Measurements from ENCODE around the gene TBC1D22B.

TBC1D22B gene

GRCh38 chr6:37275350-37275749 lies 17.8 kb downstream of the TBC1D22B start:
- H3K27me3 ChIP-seq (ENCODE audit: insufficient read depth, low read length), result no peaks in the 10 kb centered on the region
- H3K9ac ChIP-seq (ENCODE audit: low read depth, low read length), result no peak overlapping the region
- peaks cover 16% of the 10 kb centered on the region for H3K36me3 ChIP-seq (ENCODE audit: insufficient read depth, low read depth, low read length)
- no peaks in the 10 kb centered on the region for H3K4me1 ChIP-seq (ENCODE audit: insufficient read depth, low read length)
- no peaks in the 10 kb centered on the region for H3K9me3 ChIP-seq (ENCODE audit: insufficient read depth, low read depth, low read length)
- H3K27ac ChIP-seq (ENCODE audit: low read length), result no peak overlapping the region
- no peak overlapping the region for H3K4me3 ChIP-seq (ENCODE audit: low read length)

DNA sequence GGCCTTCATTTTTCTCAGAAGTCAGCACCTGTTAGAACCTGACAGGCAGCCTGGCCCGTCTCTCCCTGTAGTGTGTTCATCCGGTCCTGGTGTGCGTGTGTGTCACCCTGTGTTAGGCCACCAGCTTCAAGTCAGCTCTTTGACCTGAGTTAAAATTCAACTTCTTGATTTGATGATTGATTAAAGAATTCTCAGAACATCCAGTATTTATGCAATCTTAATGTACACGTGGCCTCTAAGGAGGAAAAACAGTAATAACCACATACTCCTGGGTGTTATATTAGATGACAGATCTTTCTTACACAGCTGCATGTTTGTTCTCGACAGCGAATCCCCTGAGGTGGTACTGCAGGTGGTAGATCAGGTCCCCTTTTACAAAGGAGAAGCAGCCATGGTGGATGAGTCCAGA lies 19.4 kb downstream of the TBC1D22B start:
- no peaks in the 10 kb centered on the region for H3K9me3 ChIP-seq (ENCODE audit: insufficient read depth, low read depth, low read length)
- no peaks in the 10 kb centered on the region for H3K4me1 ChIP-seq (ENCODE audit: insufficient read depth, low read length)
- no peak overlapping the region for H3K9ac ChIP-seq (ENCODE audit: low read depth, low read length)
- H3K4me3 ChIP-seq (ENCODE audit: low read length), result no peak overlapping the region
- no peak overlapping the region for H3K27ac ChIP-seq (ENCODE audit: low read length)
- H3K36me3 ChIP-seq (ENCODE audit: insufficient read depth, low read depth, low read length), result peaks cover 23% of the 10 kb centered on the region
- H3K27me3 ChIP-seq (ENCODE audit: insufficient read depth, low read length), result no peaks in the 10 kb centered on the region

- H3K9me3 ChIP-seq (ENCODE audit: insufficient read depth, low read depth, low read length), result no peaks in the 10 kb centered on the region
- H3K9ac ChIP-seq (ENCODE audit: low read depth, low read length), result no peak overlapping the region
- no peak overlapping the region for H3K27ac ChIP-seq (ENCODE audit: low read length)
- H3K36me3 ChIP-seq (ENCODE audit: insufficient read depth, low read depth, low read length), result peaks cover 47% of the 10 kb centered on the region
- no peak overlapping the region for H3K4me3 ChIP-seq (ENCODE audit: low read length)
- H3K4me1 ChIP-seq (ENCODE audit: insufficient read depth, low read length), result no peaks in the 10 kb centered on the region
- no peaks in the 10 kb centered on the region for H3K27me3 ChIP-seq (ENCODE audit: insufficient read depth, low read length)
Measured at GRCh38 chr6:37279366-37280134, 22.0 kb downstream of the TBC1D22B start.

DNA sequence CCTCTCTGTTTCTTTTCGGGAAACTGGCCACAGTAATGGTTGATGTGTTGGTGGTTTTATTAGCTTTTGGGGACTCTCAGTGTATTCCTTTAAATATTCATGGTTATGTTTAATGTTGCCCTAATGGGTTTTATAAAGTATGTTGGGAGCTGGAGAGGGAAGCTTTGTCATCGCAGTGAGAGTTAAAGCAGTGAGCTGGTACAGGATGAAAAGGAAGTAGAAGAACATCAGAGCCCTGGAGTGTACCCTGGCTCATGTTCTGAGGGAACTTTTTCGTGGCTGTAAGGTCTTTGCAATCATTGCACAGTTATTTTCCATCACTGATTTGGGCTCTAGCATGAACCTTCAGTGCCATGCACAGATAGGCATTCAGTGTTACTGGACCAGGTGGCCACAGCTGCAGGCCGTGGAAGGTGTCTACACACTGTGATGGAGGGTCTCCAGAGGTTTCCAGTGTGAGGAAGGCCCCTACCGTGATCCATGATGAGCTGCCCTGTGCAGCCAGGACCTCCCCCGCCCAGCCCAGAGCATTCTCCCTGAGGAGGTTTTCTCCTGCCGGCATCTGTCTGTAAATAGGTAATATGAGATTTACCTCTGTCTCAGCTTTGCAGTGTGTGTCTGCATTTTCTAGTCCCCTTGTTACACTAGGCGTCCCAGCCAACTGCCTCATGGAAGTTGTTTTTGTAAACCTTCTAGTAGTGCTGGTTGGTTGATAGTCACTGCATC lies 22.8 kb downstream of the TBC1D22B start:
- Histone ChIP-seq H3K27me3 (ENCODE audit: insufficient read depth, low read length) (no peaks in the 10 kb centered on the region), H3K9me3 (ENCODE audit: insufficient read depth, low read depth, low read length) (no peaks in the 10 kb centered on the region), H3K4me3 (ENCODE audit: low read length) (no peak overlapping the region), H3K9ac (ENCODE audit: low read depth, low read length) (no peak overlapping the region), H3K36me3 (ENCODE audit: insufficient read depth, low read depth, low read length) (peaks cover 53% of the 10 kb centered on the region), H3K27ac (ENCODE audit: low read length) (no peak overlapping the region), H3K4me1 (ENCODE audit: insufficient read depth, low read length) (no peaks in the 10 kb centered on the region)

DNA sequence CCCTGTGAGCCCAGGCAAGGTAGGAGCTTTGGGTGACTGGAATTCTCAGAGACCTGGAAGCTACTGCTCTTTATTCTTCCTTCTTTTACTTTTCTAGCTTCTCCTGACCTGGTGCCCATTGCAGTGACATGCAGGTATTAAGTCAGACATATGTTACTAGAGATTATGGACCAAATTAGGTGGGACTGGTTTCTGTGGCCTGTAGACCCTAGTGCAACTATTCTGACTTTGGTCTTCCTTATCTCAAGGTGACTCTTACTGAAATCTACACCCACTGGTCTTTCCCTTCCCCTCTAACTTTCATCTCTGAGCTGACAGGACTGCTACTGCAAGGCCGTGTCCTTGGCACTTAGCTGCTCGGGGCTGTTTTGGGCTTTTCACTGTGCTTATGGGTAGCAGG lies 24.8 kb downstream of the TBC1D22B start:
- Histone ChIP-seq H3K36me3 (ENCODE audit: insufficient read depth, low read depth, low read length) (peaks cover 65% of the 10 kb centered on the region), H3K9ac (ENCODE audit: low read depth, low read length) (no peak overlapping the region), H3K27ac (ENCODE audit: low read length) (no peak overlapping the region)

GRCh38 chr6:37283268-37283667 lies 25.7 kb downstream of the TBC1D22B start:
- no peaks in the 10 kb centered on the region for H3K27me3 ChIP-seq (ENCODE audit: insufficient read depth, low read length)
- H3K9ac ChIP-seq (ENCODE audit: low read depth, low read length), result no peak overlapping the region
- H3K9me3 ChIP-seq (ENCODE audit: insufficient read depth, low read depth, low read length), result no peaks in the 10 kb centered on the region
- H3K27ac ChIP-seq (ENCODE audit: low read length), result no peak overlapping the region
- H3K36me3 ChIP-seq (ENCODE audit: insufficient read depth, low read depth, low read length), result peaks cover 72% of the 10 kb centered on the region
- no peak overlapping the region for H3K4me3 ChIP-seq (ENCODE audit: low read length)
- no peaks in the 10 kb centered on the region for H3K4me1 ChIP-seq (ENCODE audit: insufficient read depth, low read length)

More for the DNA sequence above, 24.8 kb downstream of the TBC1D22B start:
- Histone ChIP-seq H3K9me3 (ENCODE audit: insufficient read depth, low read depth, low read length) (no peaks in the 10 kb centered on the region), H3K4me1 (ENCODE audit: insufficient read depth, low read length) (no peaks in the 10 kb centered on the region), H3K4me3 (ENCODE audit: low read length) (no peak overlapping the region), H3K27me3 (ENCODE audit: insufficient read depth, low read length) (no peaks in the 10 kb centered on the region)

GRCh38 chr6:37283671-37284151 lies 26.1 kb downstream of the TBC1D22B start:
- H3K9ac ChIP-seq (ENCODE audit: low read depth, low read length), result no peak overlapping the region
- H3K36me3 ChIP-seq (ENCODE audit: insufficient read depth, low read depth, low read length), result peaks cover 72% of the 10 kb centered on the region

GRCh38 chr6:37284781-37285180 lies 27.2 kb downstream of the TBC1D22B start:
- no peak overlapping the region for H3K9ac ChIP-seq (ENCODE audit: low read depth, low read length)
- H3K9me3 ChIP-seq (ENCODE audit: insufficient read depth, low read depth, low read length), result no peaks in the 10 kb centered on the region
- H3K4me3 ChIP-seq (ENCODE audit: low read length), result no peak overlapping the region
- H3K4me1 ChIP-seq (ENCODE audit: insufficient read depth, low read length), result no peaks in the 10 kb centered on the region
- no peaks in the 10 kb centered on the region for H3K27me3 ChIP-seq (ENCODE audit: insufficient read depth, low read length)
- H3K36me3 ChIP-seq (ENCODE audit: insufficient read depth, low read depth, low read length), result peaks cover 74% of the 10 kb centered on the region
- no peak overlapping the region for H3K27ac ChIP-seq (ENCODE audit: low read length)

More at GRCh38 chr6:37283671-37284151, 26.1 kb downstream of the TBC1D22B start:
- Histone ChIP-seq H3K27ac (ENCODE audit: low read length) (no peak overlapping the region), H3K27me3 (ENCODE audit: insufficient read depth, low read length) (no peaks in the 10 kb centered on the region), H3K4me3 (ENCODE audit: low read length) (no peak overlapping the region), H3K9me3 (ENCODE audit: insufficient read depth, low read depth, low read length) (no peaks in the 10 kb centered on the region), H3K4me1 (ENCODE audit: insufficient read depth, low read length) (no peaks in the 10 kb centered on the region)

GRCh38 chr6:37285861-37286311 lies 28.3 kb downstream of the TBC1D22B start:
- Histone ChIP-seq H3K9ac (ENCODE audit: low read depth, low read length) (no peak overlapping the region), H3K4me1 (ENCODE audit: insufficient read depth, low read length) (no peaks in the 10 kb centered on the region), H3K27me3 (ENCODE audit: insufficient read depth, low read length) (no peaks in the 10 kb centered on the region), H3K36me3 (ENCODE audit: insufficient read depth, low read depth, low read length) (peaks cover 73% of the 10 kb centered on the region), H3K9me3 (ENCODE audit: insufficient read depth, low read depth, low read length) (no peaks in the 10 kb centered on the region), H3K4me3 (ENCODE audit: low read length) (no peak overlapping the region), H3K27ac (ENCODE audit: low read length) (no peak overlapping the region)

- no peak overlapping the region for H3K9ac ChIP-seq (ENCODE audit: low read depth, low read length)
- H3K27ac ChIP-seq (ENCODE audit: low read length), result no peak overlapping the region
- H3K9me3 ChIP-seq (ENCODE audit: insufficient read depth, low read depth, low read length), result no peaks in the 10 kb centered on the region
- H3K4me3 ChIP-seq (ENCODE audit: low read length), result no peak overlapping the region
- H3K27me3 ChIP-seq (ENCODE audit: insufficient read depth, low read length), result no peaks in the 10 kb centered on the region
- no peaks in the 10 kb centered on the region for H3K4me1 ChIP-seq (ENCODE audit: insufficient read depth, low read length)
- H3K36me3 ChIP-seq (ENCODE audit: insufficient read depth, low read depth, low read length), result peaks cover 78% of the 10 kb centered on the region
Measured at GRCh38 chr6:37287519-37288157, 30.1 kb downstream of the TBC1D22B start.

DNA sequence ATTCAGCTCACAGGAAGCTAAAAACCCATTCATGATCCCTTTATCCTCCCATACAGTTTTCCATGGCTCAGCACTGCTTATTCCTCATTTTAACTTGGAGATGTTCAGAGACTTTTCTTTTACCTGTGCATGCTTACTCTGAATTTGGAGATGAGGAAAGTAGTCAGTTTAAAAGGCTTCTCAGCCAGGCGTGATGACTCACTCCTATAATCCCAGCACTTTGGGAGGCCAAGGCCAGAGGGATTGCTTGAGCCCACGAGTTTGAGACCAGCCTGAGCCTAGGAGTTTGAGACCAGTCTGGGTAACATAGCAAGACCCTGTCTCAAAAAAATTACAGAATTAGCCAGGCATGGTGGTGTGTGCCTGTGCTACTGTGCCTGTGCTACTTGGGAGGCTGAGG lies 30.7 kb downstream of the TBC1D22B start:
- Histone ChIP-seq H3K9me3 (ENCODE audit: insufficient read depth, low read depth, low read length) (no peaks in the 10 kb centered on the region), H3K9ac (ENCODE audit: low read depth, low read length) (no peak overlapping the region), H3K27me3 (ENCODE audit: insufficient read depth, low read length) (no peaks in the 10 kb centered on the region), H3K4me1 (ENCODE audit: insufficient read depth, low read length) (no peaks in the 10 kb centered on the region), H3K4me3 (ENCODE audit: low read length) (no peak overlapping the region), H3K27ac (ENCODE audit: low read length) (no peak overlapping the region), H3K36me3 (ENCODE audit: insufficient read depth, low read depth, low read length) (peaks cover 75% of the 10 kb centered on the region)
